OCI-LY3 (cell line): Measurements from ENCODE around the gene ST3GAL5.

Source experiments
- EZH2phosphoT487 ChIP-seq: fragments of 200-600 bp; shearing (Covaris generic); IDR thresholded peaks from 2 replicates; pipeline ENCODE4 v1.6.1; 2018; ENCODE audit warnings: antibody characterized with exemption, mixed run types, low read depth
- TF ChIP-seq, protein P1 (sequence below): fragments of 200-600, 300-600 bp; sonication (generic); IDR thresholded peaks from 2 replicates; pipeline ENCODE4 v1.5.1; 2014; ENCODE audit warnings: antibody characterized with exemption, low read length, low read depth

DNA sequence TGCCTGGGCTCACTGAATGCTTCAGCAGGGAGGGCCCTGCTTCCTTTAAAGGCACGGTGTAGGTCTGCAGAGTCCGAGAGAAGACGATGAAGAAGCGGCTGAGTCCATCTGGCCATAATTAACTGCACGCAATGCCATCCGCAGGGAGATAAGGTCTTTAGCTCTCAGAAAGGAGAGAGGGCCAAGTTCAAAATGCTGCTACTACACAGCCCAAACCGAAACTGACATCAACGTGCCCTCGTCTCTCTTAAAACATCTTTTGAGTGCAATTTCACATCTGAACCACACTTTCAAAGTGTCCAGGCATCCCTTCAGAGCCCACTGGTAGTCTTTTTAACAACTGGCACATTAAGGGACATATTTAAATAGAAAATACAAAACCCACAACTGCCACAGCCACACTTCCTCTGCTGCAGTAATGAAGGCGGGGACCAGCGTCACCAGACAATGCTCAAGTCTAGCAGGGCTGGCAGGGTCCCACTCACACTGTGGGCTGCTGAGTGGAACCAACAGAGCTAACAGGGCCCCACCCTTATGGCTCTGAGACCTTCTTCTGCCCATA, 35.8 kb downstream of the ST3GAL5 start:
- no peak for TF ChIP-seq EZH2phosphoT487
- TF ChIP-seq, protein P1, sequence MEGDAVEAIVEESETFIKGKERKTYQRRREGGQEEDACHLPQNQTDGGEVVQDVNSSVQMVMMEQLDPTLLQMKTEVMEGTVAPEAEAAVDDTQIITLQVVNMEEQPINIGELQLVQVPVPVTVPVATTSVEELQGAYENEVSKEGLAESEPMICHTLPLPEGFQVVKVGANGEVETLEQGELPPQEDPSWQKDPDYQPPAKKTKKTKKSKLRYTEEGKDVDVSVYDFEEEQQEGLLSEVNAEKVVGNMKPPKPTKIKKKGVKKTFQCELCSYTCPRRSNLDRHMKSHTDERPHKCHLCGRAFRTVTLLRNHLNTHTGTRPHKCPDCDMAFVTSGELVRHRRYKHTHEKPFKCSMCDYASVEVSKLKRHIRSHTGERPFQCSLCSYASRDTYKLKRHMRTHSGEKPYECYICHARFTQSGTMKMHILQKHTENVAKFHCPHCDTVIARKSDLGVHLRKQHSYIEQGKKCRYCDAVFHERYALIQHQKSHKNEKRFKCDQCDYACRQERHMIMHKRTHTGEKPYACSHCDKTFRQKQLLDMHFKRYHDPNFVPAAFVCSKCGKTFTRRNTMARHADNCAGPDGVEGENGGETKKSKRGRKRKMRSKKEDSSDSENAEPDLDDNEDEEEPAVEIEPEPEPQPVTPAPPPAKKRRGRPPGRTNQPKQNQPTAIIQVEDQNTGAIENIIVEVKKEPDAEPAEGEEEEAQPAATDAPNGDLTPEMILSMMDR = no peak
